Endothelial cell (in vitro differentiated cells): Measurements from ENCODE around the gene SLC39A3. TPM values are rescaled to one million over a fixed set of nuclear protein-coding genes. Genes with fewer than 3 reads are reported as not detected.

Experiments
- DNase-seq: peaks from one replicate; pipeline ENCODE4 v3.0.0; 2021; ENCODE audit warnings: low spot score
- H3K27ac Mint-ChIP-seq: one replicate; pipeline ENCODE4 v1.8.0; 2021; ENCODE audit warnings: mixed read lengths, inconsistent platforms; ENCODE audit not compliant: unreplicated experiment
- H3K27me3 Mint-ChIP-seq: one replicate; pipeline ENCODE4 v1.8.0; 2021; ENCODE audit warnings: mild to moderate bottlenecking, moderate library complexity, mixed read lengths, inconsistent platforms; ENCODE audit not compliant: unreplicated experiment
- H3K36me3 Mint-ChIP-seq: one replicate; pipeline ENCODE4 v1.8.0; 2021; ENCODE audit warnings: mild to moderate bottlenecking, low read depth, mixed read lengths, inconsistent platforms; ENCODE audit not compliant: unreplicated experiment
- H3K4me1 Mint-ChIP-seq: one replicate; pipeline ENCODE4 v1.8.0; 2021; ENCODE audit warnings: mild to moderate bottlenecking, mixed read lengths, inconsistent platforms; ENCODE audit not compliant: unreplicated experiment
- H3K4me3 Mint-ChIP-seq: one replicate; pipeline ENCODE4 v1.8.0; 2021; ENCODE audit warnings: mild to moderate bottlenecking, mixed read lengths, inconsistent platforms; ENCODE audit not compliant: unreplicated experiment
- H3K9me3 Mint-ChIP-seq: one replicate; pipeline ENCODE4 v1.8.0; 2021; ENCODE audit warnings: mixed read lengths, inconsistent platforms; ENCODE audit not compliant: unreplicated experiment
- CTCF ChIP-seq: fragments of 200-600 bp; sonication (generic); IDR thresholded peaks from one replicate; pipeline ENCODE4 v1.5.0; 2021; ENCODE audit warnings: antibody characterized with exemption; ENCODE audit not compliant: unreplicated experiment
- total RNA-seq: library from RNA; stranded (reverse); fragmentation: NEBNext Ultra II Directional; extraction: Animal tissue kit (Norgen Biotek cat#: 25700); gene quantifications from one replicate; pipeline ENCODE4 v1.2.1, GENCODE V29; 2021; ENCODE audit not compliant: unreplicated experiment

The SLC39A3 gene
- total RNA-seq, 1 donor from 2014 or later = 28.7 TPM

GRCh38 chr19:2693492-2694160, 46.2 kb downstream of the SLC39A3 start:
- Mint-ChIP-seq H3K4me3 (no peak overlapping the region), H3K9me3 (no peaks in the 10 kb centered on the region), H3K27me3 (no peaks in the 10 kb centered on the region), H3K4me1 (peaks cover 26% of the 10 kb centered on the region), H3K36me3 (no peaks in the 10 kb centered on the region), H3K27ac (no peak overlapping the region)
- DNase-seq = no peak
- no peak for TF ChIP-seq CTCF

- Mint-ChIP-seq H3K4me3 (no peak overlapping the region), H3K9me3 (no peaks in the 10 kb centered on the region), H3K36me3 (no peaks in the 10 kb centered on the region), H3K4me1 (peaks cover 26% of the 10 kb centered on the region), H3K27ac (no peak overlapping the region), H3K27me3 (no peaks in the 10 kb centered on the region)
- TF ChIP-seq CTCF = no peak
- no peak for DNase-seq
Observed at GRCh38 chr19:2691951-2692350, 47.9 kb downstream of the SLC39A3 start.

GRCh38 chr19:2690856-2691255, 49.0 kb downstream of the SLC39A3 start:
- peaks cover 18% of the 10 kb centered on the region for H3K4me1 Mint-ChIP-seq
- TF ChIP-seq CTCF = no peak
- H3K36me3 Mint-ChIP-seq = no peaks in the 10 kb centered on the region
- H3K9me3 Mint-ChIP-seq = no peaks in the 10 kb centered on the region
- no peak overlapping the region for H3K27ac Mint-ChIP-seq
- DNase-seq = no peak
- no peak overlapping the region for H3K4me3 Mint-ChIP-seq
- H3K27me3 Mint-ChIP-seq = no peaks in the 10 kb centered on the region

- H3K4me1 Mint-ChIP-seq = no peaks in the 10 kb centered on the region
- no peak for DNase-seq
- no peak overlapping the region for H3K27ac Mint-ChIP-seq
- no peak for TF ChIP-seq CTCF
- no peaks in the 10 kb centered on the region for H3K36me3 Mint-ChIP-seq
- H3K4me3 Mint-ChIP-seq = no peak overlapping the region
- H3K27me3 Mint-ChIP-seq = peaks cover 2% of the 10 kb centered on the region
- H3K9me3 Mint-ChIP-seq = no peaks in the 10 kb centered on the region
Observed at GRCh38 chr19:2686360-2686759, 53.5 kb downstream of the SLC39A3 start.

- Mint-ChIP-seq H3K27ac (no peak overlapping the region), H3K27me3 (peaks cover 2% of the 10 kb centered on the region), H3K36me3 (no peaks in the 10 kb centered on the region), H3K4me3 (no peak overlapping the region), H3K9me3 (no peaks in the 10 kb centered on the region), H3K4me1 (no peaks in the 10 kb centered on the region)
- TF ChIP-seq CTCF = no peak
- no peak for DNase-seq
Observed at GRCh38 chr19:2685204-2685704, 54.6 kb downstream of the SLC39A3 start.
